ENCODE measurements around the gene XRCC4. TPM values are rescaled to one million over a fixed set of nuclear protein-coding genes. Genes with fewer than 3 reads are reported as not detected.

Gene XRCC4
- total RNA-seq, 1 experiment from 2014 or later: 10.8 TPM

GRCh38 chr5:83172011-83172410 is 94.7 kb downstream of the XRCC4 start:
- Histone ChIP-seq H3K4me2 (ENCODE audit: insufficient read depth, insufficient read length, low read length) (no peak overlapping the region), H2AK5ac (ENCODE audit: insufficient read length, low read length) (no peak overlapping the region), H3K56ac (ENCODE audit: insufficient read length, low read depth, low read length) (no peak overlapping the region), H4K91ac (ENCODE audit: insufficient read length, low read depth, low read length) (no peak overlapping the region), H3K4me1 (ENCODE audit: insufficient read depth, low read length) (no peaks in the 10 kb centered on the region), H3K27ac (ENCODE audit: insufficient read length, low read depth, low read length) (no peak overlapping the region), H3K27me3 (ENCODE audit: insufficient read depth, low read length) (no peaks in the 10 kb centered on the region), H4K20me1 (ENCODE audit: control insufficient read depth, insufficient read depth, insufficient read length) (no peaks in the 10 kb centered on the region), H2BK120ac (ENCODE audit: low read depth, low read length, poor library complexity, severe bottlenecking) (no peak overlapping the region), H3K18ac (ENCODE audit: insufficient read length, low read depth, low read length) (no peak overlapping the region), H3K14ac (ENCODE audit: insufficient read depth, low read length) (no peak overlapping the region), H2BK12ac (ENCODE audit: insufficient read length, low read depth, low read length) (no peak overlapping the region), H2BK15ac (ENCODE audit: low read depth, low read length) (no peak overlapping the region), H3K23me2 (ENCODE audit: insufficient read length, low read depth, low read length, poor library complexity, severe bottlenecking) (no peaks in the 10 kb centered on the region), H3K79me1 (ENCODE audit: insufficient read depth, low read depth, low read length, poor library complexity, severe bottlenecking) (no peaks in the 10 kb centered on the region), H3K9me3 (ENCODE audit: control insufficient read depth, low read depth, low read length) (no peaks in the 10 kb centered on the region), H3K4ac (ENCODE audit: low read depth, low read length) (no peak overlapping the region), H4K8ac (replicated peaks; ENCODE audit: insufficient read length, low read depth, low read length) (no peak overlapping the region), H4K5ac (ENCODE audit: insufficient read length, low read depth, low read length) (no peak overlapping the region), H3T11ph (ENCODE audit: low read length) (no peak overlapping the region), H3K79me2 (ENCODE audit: insufficient read depth, low read length) (no peaks in the 10 kb centered on the region), H2BK20ac (ENCODE audit: low read depth, low read length, poor library complexity, severe bottlenecking) (no peak overlapping the region), H3K9ac (ENCODE audit: extremely low read depth, insufficient read length, low read length) (no peak overlapping the region), H3K23ac (ENCODE audit: insufficient read length, low read depth, low read length) (no peak overlapping the region), H2BK5ac (ENCODE audit: insufficient read length, low read length) (no peak overlapping the region), H2AFZ (ENCODE audit: low read length) (no peak overlapping the region)
- Mint-ChIP-seq H3K36me3 (ENCODE audit: insufficient read depth in 1 of 3, low read depth in 3 of 3) (no peaks in the 10 kb centered on the region), H3K4me1 (peaks cover 10 to 14% of the 10 kb centered on the region in 2 experiments), H3K4me3 (no peak overlapping the region), H3K27ac (no peak overlapping the region), H3K27me3 (ENCODE audit: low read depth) (no peaks in the 10 kb centered on the region), H3K9me3 (no peaks in the 10 kb centered on the region)
- no CpG with 5 or more reads among the region's 1 CpG for WGBS (ENCODE audit: extremely low coverage, insufficient read length, low lambda C conversion rate)
- TF ChIP-seq CTCF (conservative IDR thresholded peaks at IDR 0.05): no peak
- DNase-seq: no peak
